ENCODE results near the gene CRYBG1.

Gene CRYBG1

GRCh38 chr6:106534004-106534403 lies 173.5 kb downstream of the CRYBG1 start:
- TF ChIP-seq CTCF (conservative IDR thresholded peaks at IDR 0.05) = no peak
- TF ChIP-seq ZFX (IDR thresholded peaks at IDR 0.05) = no peak
- H3K27ac ChIP-seq = no peak overlapping the region

- no peak for TF ChIP-seq CTCF (conservative IDR thresholded peaks at IDR 0.05)
- no peak for TF ChIP-seq ZFX (IDR thresholded peaks at IDR 0.05)
- no peak overlapping the region for H3K27ac ChIP-seq
Measured at GRCh38 chr6:106534564-106534982, 174.1 kb downstream of the CRYBG1 start.

DNA sequence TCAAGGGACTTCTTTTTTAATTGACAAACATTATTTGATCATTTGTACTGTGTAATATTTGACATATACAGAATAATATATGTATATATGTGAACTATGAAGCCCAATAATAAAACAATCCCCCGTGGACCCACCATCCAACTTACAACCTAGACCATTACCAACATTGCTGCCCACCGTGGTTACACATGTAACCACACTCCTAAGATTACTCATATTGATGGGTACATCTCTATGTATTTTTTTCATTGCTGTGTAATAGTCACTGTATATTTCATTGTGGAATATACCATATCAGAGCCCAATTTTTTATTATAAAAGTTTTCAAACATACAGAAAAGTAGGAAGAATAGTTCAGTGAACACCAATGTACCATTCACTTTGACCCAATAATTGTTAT lies 174.5 kb downstream of the CRYBG1 start:
- no peak overlapping the region for H3K27ac ChIP-seq

GRCh38 chr6:106536357-106536756 lies 175.8 kb downstream of the CRYBG1 start:
- TF ChIP-seq CTCF (conservative IDR thresholded peaks at IDR 0.05) (no peak), ZFX (IDR thresholded peaks at IDR 0.05) (no peak)
- no peak overlapping the region for H3K27ac ChIP-seq

More for the DNA sequence above, 174.5 kb downstream of the CRYBG1 start:
- no peak for TF ChIP-seq CTCF (conservative IDR thresholded peaks at IDR 0.05)
- no peak for TF ChIP-seq ZFX (IDR thresholded peaks at IDR 0.05)

DNA sequence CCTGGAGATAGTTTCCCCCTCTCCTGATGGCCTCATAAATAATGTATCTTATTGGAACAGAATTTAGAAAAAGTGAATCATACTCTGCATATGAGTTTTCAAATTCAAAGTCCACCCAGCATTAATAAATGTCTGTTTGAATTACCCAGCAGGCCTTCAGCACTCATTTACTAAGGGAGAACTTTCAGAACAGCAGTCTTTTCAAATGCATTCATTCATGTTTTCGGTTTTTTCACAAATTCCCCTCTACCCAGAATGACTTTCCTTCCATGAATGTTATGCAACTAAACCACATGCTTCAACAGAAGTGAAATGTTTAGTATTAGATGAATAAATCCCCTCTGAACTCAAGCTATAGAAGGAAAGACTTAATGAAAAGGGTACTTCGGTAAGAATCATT lies 176.3 kb downstream of the CRYBG1 start:
- no peak overlapping the region for H3K27ac ChIP-seq
- TF ChIP-seq ZFX (IDR thresholded peaks at IDR 0.05) = no peak
- no peak for TF ChIP-seq CTCF (conservative IDR thresholded peaks at IDR 0.05)

- no peak overlapping the region for H3K27ac ChIP-seq
- no peak for TF ChIP-seq CTCF (conservative IDR thresholded peaks at IDR 0.05)
- no peak for TF ChIP-seq ZFX (IDR thresholded peaks at IDR 0.05)
Measured at GRCh38 chr6:106537662-106538061, 177.1 kb downstream of the CRYBG1 start.

DNA sequence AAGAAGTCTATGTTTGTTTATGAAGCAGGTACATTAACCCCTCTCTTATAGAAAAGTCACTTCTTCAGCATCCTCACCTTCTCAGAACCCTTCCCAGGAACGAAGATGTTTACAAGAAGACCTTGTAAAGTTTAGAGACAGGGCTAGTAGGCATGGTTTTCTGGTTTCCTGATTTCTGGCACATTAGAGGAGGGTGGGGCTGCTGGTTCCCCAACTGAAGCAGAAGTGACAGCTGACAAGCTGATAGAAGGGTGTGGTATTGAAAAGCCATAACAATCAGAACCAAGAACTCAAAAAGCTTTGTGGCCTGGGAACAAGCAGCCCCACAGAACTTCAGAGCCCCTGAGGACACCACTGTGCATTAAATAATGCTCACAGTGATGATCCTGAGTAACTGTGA lies 177.6 kb downstream of the CRYBG1 start:
- H3K27ac ChIP-seq = no peak overlapping the region
- TF ChIP-seq ZFX (IDR thresholded peaks at IDR 0.05) (no peak), CTCF (conservative IDR thresholded peaks at IDR 0.05) (no peak)
